ENCODE results near the gene AGPAT2.
"Not testable (repeated sequence)": the region's sequence is repeated elsewhere in the genome, so short reads cannot be mapped to it uniquely, and the experiment has no call there.

AGPAT2 gene

GRCh38 chr9:136643596-136644342 is 43.5 kb downstream of the AGPAT2 start:
- DNase-seq, result no peak

GRCh38 chr9:136642439-136642921 is 44.8 kb downstream of the AGPAT2 start:
- no peak for DNase-seq

GRCh38 chr9:136640171-136641111 is 46.8 kb downstream of the AGPAT2 start:
- no peak for DNase-seq

GRCh38 chr9:136634904-136635303 is 52.4 kb downstream of the AGPAT2 start:
- DNase-seq, result no peak

- not testable (repeated sequence) for DNase-seq
Observed at GRCh38 chr9:136632491-136633106, 54.7 kb downstream of the AGPAT2 start.

DNA sequence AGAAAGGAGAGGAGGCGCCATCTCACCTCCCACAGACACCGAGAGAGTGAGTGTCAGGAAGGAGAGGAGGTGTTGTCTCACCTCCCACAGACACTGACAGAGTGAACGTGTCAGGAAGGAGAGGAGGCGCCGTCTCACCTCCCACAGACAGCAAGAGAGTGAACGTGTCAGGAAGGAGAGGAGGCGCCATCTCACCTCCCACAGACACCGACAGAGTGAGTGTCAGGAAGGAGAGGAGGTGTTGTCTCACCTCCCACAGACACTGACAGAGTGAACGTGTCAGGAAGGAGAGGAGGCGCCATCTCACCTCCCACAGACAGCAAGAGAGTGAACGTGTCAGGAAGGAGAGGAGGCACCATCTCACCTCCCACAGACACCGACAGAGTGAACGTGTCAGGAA is 55.2 kb downstream of the AGPAT2 start:
- not testable (repeated sequence) for DNase-seq

- DNase-seq, result peak; percentile 68
Observed at GRCh38 chr9:136631038-136632000, 55.9 kb downstream of the AGPAT2 start.

GRCh38 chr9:136630662-136630992 is 56.6 kb downstream of the AGPAT2 start:
- no peak for DNase-seq

DNA sequence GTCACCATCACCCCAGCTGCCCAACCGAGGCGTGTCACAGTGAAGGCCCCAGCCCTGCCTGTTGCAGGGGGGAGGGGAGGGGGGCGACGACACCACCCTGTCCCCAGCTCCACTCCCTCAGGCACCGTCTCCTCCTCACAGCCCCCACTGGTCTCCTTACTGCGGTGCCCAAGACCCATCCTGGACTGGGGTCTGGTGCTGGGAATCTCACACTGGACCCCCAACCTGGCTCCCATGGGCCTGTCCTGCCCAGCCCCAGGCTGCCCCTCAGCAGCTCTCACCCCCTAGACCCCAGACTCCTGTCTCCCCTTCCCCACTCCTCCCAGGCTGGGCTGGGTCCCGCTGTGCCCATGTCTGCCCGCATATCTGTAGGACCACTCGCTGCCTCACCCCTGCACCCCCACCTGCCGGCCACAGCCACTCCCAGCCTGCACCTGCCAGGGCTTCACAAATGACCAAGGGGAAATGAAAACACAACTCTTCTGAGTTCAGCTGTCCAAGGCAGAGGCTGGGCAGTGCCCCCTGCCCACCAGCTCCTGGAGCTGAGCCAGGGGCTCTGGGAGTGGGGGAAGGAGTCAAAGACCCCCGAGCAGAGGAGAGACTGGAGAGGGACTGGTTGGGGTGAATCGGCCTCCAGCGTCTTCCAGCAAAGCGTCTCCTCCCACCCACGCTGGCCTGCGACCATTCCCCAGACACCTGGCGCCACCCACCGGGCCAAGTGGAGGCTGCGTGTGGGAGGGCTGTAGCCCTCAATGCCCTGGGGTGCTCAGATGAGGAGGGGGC is 57.2 kb downstream of the AGPAT2 start:
- DNase-seq, result no peak

DNA sequence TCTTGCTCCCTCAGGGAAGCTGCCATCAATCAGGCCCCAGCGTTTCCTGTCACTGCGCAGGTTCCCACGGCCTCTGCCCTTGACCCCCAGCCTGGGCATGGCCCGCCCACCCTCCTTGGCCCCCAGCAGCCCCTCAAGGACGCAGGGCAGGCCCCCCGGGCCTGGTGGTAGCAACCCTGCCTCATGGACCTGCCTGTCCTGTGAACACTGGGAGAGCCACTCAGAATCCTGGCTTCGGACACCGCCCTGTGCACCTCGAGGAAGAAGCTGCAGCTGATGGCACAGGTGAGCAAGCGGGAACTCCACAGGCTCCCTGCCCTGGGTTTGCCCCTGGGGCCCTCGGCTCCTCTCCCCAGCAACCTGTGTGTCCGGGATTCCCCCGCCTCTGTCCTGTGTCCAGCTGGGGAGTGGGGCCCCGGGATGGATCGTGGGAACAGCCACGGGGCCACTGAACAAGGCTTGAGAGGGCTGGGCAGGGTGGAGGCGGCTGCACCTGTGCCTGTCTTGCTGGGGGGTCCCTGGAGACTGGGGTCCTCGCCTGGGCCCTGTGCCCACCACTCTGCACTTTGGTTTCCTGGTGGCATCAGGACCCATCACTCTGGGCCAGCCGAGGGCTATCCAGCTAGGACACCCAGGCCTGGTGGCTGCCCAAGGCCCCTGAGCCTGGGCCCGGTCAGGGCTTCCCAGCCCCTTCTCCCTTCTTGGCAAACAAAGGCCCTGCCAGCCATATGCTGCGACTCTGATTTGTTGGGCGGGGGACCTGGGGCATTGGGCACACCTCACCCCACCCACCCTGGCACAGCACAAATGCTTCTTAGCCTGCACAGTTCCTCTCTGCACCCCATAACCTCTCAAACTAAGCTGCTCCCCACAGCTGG is 58.0 kb downstream of the AGPAT2 start:
- no peak for DNase-seq

- no peak for DNase-seq
Observed at GRCh38 chr9:136628268-136628667, 59.0 kb downstream of the AGPAT2 start.

DNA sequence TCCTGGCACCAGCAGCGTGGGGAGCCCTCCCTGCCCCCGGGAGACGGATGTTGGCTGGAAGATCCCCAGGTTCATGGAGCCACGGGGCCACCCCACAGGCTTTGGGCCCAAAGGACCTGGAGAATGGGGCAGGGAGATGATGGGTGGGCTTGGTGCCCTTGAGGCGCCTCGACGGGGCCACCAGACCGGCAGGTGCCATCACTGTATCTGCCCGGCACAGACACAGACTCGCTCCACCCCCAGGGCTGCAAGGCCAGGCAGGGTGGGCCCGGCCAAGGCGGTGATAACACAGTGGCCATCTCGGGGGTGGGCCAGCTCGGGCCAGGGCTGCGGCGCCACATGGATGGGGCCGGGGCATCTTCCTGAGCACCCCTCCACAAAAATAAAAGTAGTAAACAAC is 59.6 kb downstream of the AGPAT2 start:
- no peak for DNase-seq

GRCh38 chr9:136626740-136627642 is 60.3 kb downstream of the AGPAT2 start:
- no peak for DNase-seq

DNA sequence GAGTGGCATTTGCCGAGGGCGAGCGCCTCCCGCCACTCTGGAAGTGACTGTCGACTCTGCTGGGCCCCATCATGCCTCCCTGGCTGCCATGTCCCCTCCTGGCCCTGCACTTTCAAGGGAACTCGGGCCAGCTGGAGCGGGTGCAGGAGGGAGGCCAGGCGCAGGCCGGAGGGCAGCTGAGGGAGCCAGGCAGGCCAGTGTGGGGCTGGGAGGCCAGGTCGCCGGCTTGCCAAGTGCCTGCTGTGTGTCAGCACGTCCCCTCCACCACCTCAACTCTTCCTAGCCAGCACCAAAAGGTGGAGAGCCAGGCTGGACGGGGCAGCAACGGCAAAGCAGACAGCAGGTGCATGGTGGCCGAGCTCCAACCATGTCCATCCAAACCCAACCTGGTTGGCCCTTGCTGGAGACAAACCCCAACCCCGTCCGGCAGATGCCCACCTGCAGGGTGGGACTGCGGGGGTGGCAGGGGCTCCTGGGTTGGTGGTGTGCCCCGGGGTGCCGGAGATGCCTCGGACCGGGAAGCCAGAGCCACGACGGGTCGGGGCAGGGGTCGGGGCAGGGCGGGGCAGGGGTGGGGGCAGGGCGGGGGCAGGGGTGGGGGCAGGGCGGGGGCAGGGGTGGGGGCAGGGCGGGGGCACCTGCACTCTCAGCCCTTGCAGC is 61.1 kb downstream of the AGPAT2 start:
- no peak for DNase-seq

- no peak for DNase-seq
Observed at GRCh38 chr9:136625101-136626065, 61.9 kb downstream of the AGPAT2 start.

GRCh38 chr9:136624184-136624951 is 62.9 kb downstream of the AGPAT2 start:
- DNase-seq, result no peak

- DNase-seq, result no peak
Observed at GRCh38 chr9:136623842-136624183, 63.4 kb downstream of the AGPAT2 start.
